Left forelimb (tissue), 1 donor: ENCODE results near the gene S1PR4.
"Not testable (repeated sequence)": the region's sequence is repeated elsewhere in the genome, so short reads cannot be mapped to it uniquely, and the experiment has no call there.

Experiments used
- DNase-seq: peaks from one replicate; pipeline ENCODE4 v3.0.0-alpha.2; 2018; ENCODE audit warnings: low spot score

Gene S1PR4

DNA sequence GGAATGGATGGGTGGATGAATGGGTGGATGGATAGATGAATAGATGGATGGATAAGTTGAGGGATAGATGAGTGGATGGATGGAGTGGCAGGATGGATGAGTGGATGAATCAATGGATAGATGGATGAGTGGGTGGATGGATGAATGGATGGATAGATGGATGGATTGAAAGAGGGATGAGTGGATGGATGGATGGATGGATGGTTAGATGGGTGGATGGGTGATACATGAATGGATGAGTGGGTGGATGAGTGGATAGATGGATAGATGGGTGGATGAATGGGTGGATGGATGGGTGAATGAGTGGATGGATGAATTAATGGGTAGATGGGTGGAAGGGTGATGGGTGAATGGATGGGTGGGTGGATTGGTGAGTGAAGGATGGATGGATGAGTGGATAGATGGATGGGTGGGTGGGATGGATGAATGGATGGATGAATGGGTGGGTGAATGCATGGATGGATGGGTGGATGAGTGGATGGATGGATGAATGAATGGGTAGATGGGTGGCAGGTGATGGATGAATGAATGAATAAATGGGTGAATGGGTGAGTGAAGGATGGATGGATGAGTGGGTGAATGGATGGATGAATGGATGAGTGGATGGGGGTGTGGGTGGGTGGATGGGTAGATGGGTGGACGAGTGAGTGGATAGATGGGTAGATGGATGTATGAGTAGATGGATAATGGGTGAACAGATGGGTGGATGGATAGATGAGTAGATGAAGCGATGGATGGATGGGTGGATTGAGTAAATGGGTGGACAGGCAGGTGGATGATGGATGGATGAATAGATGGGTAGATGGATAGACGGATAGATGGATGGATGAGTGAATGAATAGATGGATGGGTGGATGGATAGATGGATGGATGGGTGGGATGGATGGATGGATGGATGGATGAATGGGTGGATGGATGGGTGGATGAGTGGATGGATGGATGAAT is 25.0 kb upstream of the S1PR4 start:
- DNase-seq: no peak

DNA sequence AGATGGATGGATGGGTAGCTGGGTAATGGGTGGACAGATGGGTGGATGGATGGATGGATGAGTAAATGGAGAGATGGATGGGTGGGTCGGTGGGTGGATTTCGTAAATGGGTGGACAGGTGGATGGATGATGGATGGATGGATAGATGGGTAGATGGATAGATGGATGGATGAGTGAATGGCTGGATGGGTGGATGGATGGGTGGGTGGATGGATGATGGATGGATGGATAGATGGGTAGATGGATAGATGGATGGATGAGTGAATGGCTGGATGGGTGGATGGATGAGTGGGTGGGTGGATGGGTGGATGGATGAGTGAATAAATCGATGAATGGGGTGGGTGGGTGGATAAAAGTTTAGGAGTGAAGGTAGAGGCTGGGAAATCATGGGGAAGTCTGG is 24.1 kb upstream of the S1PR4 start:
- DNase-seq: not testable (repeated sequence)

DNA sequence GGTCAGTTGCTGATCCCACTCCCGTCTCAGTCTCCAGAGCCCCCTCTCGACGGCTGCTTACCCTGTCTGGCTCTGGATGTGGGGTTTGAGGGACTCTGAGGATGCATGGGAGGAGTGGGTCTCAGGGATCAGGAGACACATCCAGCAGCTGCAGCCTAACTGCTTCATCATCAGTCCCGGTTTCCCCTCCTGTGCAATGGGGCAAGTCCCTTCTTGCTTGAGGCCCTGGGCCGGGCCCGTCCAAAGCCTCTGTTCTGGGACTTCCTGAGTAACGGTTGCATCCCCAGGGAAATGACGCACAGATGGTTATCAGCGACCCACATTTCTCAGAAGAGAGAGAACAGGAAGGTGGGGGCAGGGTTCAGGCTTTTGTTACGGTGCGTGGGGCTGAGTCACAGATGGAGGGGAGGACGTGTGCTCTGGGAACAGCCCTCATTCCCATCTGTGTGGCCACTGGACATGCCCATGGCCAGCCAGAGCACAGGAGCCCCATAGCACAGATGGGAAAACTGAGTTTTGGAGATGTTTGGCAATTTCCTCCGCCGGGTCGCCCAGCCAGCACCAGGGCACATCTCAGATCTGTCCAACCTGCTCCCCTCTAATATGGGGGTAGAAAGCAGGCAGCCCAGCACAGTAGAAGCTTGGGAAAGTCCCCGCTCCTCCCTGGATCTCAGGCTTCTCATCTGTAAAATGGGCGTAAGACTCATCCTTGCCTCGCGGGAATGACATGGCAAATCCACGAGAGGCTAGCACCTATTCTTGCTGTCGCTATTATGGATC is 23.4 kb upstream of the S1PR4 start:
- DNase-seq: no peak

DNA sequence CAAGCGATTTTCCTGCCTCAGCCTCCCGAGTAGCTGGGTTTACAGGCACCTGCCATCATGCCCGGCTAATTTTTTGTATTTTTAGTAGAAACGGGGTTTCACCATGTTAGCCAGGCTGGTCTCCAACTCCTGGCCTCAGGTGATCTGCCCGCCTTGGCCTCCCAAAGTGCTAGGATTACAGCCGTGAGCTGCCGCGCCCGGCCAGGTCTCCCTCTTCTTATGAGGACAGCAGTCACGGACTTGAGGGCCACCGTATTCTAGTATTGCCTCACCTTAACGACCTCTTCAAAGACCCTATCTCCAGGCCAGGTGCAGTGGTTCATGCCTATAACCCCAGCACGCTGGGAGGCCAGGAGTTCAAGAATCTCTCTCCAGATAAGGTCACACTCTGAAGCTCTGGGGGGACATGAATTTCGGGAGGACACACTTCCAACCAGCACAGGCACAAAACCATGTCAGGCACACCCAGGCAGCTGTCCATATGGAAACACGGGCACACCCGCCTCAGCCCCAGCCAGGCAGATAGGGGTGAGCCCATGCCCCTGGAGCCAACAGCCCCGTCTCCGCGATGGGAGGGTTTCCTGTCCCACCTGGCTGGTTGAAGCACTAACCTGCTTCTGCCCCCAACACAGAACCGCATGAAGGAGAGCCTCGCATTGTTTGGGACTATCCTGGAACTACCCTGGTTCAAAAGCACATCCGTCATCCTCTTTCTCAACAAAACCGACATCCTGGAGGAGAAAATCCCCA is 21.3 kb upstream of the S1PR4 start:
- no peak for DNase-seq

DNA sequence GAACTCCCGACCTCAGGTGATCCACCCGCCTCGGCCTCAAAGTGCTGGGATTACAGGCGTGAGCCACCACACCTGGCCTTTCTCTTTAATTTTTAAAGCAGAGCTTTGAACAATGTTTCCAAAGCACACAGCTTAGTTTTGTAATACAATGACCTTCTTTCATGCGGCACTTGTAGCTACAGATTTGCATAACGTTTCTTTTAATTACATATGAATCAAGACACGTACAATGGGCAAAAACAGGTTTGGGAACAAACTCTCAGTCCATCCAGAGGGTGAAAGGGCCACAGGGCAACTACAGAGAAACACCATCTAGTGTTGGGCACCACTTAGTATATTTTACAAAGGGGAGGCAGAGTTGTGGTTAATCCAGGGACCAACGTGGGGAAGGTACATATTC is 19.0 kb upstream of the S1PR4 start:
- no peak for DNase-seq

DNA sequence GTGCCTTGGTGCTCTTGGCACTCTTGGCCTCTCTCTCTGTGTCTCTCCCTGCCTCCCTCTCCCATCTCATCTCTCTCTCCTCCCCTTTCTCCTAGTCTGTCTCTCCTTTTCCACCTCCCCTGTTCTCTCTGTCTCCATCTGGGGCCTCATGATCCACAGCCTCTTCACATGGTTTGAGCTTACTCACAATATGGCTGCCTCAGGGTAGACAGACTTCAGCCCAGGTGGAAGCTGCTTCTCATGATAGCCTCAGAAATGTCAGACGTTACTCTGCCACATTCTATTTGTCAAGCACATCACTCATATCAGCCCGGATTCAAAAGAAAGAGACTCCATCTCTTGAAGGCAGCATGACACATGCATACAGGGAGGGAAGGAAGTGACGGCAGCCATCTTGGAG is 18.4 kb upstream of the S1PR4 start:
- DNase-seq: no peak

DNA sequence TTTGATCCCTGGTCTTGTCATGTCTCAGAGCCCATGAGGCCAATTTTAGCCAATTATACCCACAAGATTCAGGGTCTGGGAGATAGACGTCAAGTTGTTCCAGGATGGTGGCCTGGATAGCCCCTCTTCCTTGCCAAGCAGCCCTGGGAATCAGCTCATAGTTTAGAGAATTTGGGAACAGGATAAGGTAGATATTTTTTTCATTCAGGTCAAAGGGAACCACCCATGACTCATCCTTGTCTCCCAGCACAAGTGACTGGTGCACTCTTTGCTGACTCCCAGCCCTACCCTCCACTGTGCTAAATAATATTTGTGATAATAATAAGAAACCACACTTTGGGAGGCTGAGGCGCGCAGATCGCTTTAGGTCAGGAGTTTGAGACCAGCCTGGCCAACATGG is 17.1 kb upstream of the S1PR4 start:
- DNase-seq: no peak

DNA sequence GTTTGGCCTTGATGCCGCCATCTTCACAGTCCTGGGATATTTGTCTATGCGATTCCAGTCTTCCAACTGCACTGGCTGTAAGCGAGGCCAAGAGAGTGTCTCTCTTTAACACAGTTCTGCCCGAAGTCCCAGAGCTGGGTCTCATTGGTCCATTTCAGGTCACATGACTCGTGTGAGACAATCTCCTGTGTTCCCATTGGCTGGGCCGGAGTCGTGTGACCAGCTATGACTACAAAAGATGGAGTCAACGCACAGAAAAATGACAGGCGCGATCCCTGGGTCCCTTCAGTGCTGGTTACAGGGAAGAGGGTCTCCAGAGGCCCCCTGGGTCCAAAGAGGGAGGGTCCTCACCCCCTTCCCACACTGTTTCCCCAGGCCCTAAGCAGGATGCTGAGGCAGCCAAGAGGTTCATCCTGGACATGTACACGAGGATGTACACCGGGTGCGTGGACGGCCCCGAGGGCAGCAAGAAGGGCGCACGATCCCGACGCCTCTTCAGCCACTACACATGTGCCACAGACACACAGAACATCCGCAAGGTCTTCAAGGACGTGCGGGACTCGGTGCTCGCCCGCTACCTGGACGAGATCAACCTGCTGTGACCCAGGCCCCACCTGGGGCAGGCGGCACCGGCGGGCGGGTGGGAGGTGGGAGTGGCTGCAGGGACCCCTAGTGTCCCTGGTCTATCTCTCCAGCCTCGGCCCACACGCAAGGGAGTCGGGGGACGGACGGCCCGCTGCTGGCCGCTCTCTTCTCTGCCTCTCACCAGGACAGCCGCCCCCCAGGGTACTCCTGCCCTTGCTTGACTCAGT is 15.9 kb upstream of the S1PR4 start:
- DNase-seq: no peak

DNA sequence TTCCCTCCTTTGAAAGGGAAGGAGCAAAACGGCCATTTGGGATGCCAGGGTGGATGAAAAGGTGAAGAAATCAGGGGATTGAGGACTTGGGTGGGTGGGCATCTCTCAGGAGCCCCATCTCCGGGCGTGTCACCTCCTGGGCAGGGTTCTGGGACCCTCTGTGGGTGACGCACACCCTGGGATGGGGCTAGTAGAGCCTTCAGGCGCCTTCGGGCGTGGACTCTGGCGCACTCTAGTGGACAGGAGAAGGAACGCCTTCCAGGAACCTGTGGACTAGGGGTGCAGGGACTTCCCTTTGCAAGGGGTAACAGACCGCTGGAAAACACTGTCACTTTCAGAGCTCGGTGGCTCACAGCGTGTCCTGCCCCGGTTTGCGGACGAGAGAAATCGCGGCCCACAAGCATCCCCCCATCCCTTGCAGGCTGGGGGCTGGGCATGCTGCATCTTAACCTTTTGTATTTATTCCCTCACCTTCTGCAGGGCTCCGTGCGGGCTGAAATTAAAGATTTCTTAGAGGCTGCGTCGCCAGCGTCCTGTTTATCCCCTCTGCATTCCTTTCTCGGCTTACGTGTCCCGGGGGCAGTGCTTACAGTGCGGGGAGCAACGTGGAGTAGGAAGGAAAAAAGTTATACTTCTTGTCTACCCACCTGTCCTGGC is 15.2 kb upstream of the S1PR4 start:
- DNase-seq: no peak

DNA sequence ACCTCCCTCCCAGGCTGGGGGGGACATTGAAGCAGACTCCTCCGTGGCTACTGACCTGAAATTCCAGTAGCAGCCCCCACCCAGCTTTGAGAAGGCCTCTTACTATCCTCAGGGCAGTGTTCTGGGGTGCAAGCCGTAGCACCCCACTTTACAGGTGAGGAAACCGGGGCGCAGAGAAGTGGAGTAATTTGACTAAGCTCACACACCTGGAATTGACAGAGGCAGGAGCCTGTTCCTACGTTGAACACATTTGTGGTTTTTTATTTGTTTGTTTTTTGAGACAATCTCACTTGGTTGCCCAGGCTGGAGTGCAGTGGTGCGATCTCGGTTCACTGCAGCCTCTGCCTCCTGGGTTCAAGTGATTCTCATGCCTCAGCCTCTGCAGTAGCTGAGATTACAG is 14.6 kb upstream of the S1PR4 start:
- DNase-seq: no peak

DNA sequence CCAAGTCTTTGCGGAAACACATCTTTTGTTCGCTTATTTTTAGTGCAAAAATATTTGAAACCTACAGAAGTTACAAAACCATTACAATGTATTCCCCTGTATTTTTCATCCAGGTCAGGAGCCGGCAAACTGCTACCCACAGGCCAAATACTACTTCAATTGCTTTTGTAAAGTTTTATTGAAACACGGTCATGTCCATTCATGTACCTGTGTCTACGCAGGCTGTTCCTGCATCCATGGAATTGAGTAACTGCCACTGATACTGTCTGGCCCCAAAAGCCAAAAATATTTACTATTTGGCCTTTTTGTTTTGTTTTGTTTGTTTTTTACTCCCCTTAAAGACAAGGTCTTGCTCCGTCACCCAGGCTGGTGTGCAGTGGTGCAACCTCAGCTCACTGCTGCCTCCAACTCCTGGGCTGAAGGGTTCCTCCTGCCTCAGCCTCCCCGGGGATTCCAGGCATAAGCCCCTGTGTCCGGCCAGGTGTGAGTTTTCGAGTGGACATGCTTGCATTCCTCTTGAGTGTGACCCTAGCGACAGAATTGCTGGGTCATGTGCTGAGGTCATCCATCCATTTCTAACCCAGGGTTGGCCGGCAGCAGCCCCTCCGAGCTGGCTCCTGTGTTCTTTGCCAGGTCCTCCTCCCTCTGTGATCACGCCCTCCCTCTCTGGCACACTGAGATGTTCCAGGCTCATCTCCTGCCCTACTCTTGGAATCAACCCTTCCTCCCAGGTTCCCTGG is 10.9 kb upstream of the S1PR4 start:
- no peak for DNase-seq

DNA sequence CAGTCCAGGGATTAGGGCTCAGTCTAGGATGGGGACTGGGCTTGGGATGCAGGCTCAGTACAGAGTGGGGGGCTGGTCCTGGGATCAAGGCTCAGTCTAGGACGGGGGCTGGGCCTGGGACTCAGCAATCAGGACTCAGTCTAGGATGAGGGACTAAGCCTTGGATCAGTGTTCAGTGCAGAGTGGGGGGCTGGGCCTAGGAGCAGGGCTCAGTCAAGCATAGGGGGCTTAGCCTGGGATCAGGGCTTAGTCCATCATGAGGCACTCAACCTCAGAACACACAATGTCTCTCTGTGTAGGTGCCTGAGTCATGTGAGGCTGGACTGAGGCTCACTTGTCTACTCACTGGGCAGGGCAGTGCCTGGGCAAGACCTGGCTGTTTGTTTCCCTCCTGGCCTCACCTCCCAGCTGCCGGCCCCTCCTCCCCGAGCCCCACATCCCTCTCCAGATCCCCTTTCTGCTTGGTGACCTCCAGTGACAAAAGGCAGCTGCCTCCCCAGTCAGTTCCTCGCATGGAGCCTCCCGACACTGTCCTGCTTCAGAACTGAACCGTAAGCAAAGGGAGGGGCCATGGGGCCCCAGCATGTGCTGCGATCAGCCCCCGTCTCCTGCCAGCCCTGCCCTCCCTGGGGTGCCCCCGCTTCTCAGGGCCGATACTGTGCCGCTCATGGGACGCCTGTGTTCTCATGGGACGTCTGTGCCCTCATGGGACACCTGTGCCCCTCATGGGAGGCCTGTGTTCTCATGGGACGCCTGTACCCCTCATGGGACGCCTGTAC is 6.5 kb upstream of the S1PR4 start:
- DNase-seq: no peak

DNA sequence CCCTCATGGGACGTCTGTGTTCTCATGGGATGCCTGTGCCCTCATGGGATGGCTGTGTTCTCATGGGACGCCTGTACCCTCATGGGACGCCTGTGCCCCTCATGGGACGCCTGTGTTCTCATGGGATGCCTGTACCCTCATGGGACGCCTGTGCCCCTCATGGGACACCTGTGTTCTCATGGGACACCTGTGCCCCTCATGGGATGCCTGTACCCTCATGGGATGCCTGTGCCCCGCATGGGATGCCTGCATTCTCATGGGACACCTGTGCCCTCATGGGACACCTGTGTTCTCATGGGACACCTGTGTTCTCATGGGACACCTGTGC is 5.9 kb upstream of the S1PR4 start:
- DNase-seq: not testable (repeated sequence)

DNA sequence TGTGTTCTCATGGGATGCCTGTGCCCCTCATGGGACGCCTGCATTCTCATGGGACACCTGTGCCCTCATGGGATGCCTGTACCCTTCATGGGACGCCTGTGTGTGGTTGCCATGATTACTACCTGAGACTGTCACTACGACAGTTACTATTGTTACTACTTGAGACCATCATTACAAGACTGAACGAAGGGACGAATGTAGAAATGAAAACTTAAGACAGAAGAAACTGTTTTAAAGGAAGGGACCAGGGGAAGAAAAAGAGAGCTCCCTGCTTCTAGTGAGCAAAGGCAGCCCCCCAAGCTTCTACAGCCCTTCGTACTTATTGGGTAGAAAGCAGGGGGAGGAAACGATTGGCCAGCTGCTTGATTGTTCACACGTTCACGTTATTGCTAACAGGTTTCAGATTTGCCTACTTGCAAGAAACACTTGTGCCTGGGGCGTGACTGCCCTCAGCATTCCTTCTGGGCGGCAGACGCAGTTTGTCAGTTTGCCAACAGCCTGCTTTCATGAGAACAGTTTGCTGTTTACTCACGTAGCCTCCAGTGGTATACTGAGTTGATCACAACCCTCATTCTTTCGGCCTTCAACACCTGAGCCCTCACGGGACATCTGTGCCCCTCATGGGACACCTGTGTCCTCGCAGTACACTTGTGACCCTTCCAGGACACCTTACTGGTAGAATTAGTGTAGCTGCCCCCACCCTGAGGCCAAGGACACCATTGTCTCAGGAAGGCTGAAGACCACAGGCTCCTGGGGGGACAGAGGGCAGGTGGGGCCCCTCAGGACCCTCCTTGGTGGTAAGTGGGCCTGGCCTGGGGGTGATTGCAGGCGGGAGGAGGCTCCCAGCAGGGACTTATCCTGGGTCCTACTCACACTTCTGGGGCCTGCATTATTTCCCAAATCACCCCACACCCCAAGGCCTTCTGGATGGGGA is 2.5 kb upstream of the S1PR4 start:
- no peak for DNase-seq

DNA sequence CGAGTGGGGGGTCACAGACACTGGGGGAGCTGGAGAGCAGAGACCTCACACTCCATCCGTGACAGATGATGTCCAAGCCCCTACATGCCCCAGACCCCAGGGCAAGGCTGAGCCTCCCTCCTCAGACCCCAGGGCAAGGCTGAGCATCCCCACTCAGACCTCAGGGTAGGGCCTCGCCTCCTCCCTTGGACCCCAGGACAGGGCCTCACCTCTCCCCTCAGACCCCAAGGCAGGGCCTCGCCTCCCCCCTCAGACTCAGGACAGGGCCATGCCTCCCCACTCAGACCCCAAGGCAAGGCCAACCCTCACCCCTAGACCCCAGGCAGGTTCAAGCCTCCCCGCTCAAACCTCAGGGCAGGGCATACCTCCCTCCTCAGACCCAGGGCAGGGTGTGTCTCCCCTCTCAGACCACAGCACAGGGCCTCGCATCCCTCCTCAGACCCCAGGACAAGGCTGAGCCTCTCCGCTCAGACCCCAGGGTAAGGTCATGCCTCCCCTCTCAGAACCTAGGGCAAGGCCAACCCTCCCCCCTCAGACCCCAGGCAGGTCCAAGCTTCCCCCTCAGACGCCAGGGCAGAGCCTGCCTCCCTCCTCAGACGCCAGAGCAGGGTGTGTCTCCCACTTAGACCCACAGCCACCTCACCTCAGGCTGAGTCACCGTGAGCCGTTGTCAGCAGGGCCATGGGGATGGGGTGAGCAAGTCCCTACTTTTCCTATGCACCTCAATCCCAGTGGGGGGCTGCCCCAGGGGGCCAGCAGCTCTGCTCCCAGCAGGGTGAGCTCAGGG is 1.7 kb upstream of the S1PR4 start:
- DNase-seq: no peak

DNA sequence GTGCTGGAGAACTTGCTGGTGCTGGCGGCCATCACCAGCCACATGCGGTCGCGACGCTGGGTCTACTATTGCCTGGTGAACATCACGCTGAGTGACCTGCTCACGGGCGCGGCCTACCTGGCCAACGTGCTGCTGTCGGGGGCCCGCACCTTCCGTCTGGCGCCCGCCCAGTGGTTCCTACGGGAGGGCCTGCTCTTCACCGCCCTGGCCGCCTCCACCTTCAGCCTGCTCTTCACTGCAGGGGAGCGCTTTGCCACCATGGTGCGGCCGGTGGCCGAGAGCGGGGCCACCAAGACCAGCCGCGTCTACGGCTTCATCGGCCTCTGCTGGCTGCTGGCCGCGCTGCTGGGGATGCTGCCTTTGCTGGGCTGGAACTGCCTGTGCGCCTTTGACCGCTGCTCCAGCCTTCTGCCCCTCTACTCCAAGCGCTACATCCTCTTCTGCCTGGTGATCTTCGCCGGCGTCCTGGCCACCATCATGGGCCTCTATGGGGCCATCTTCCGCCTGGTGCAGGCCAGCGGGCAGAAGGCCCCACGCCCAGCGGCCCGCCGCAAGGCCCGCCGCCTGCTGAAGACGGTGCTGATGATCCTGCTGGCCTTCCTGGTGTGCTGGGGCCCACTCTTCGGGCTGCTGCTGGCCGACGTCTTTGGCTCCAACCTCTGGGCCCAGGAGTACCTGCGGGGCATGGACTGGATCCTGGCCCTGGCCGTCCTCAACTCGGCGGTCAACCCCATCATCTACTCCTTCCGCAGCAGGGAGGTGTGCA is 587 bp downstream of the S1PR4 start:
- DNase-seq: no peak

DNA sequence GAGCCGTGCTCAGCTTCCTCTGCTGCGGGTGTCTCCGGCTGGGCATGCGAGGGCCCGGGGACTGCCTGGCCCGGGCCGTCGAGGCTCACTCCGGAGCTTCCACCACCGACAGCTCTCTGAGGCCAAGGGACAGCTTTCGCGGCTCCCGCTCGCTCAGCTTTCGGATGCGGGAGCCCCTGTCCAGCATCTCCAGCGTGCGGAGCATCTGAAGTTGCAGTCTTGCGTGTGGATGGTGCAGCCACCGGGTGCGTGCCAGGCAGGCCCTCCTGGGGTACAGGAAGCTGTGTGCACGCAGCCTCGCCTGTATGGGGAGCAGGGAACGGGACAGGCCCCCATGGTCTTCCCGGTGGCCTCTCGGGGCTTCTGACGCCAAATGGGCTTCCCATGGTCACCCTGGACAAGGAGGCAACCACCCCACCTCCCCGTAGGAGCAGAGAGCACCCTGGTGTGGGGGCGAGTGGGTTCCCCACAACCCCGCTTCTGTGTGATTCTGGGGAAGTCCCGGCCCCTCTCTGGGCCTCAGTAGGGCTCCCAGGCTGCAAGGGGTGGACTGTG is 1.2 kb downstream of the S1PR4 start:
- DNase-seq: no peak
